Gastrocnemius medialis (tissue), 4 donors: ENCODE results near the gene JADE2.

ENCODE experiments used
- POLR2A ChIP-seq, 2 donors: fragments of 450-650 bp; IDR thresholded peaks; one replicate each; pipeline ENCODE4 v1.6.1; 2017; ENCODE audit warnings: antibody characterized with exemption in 2 of 2, mild to moderate bottlenecking in 2 of 2, moderate library complexity in 2 of 2
- TF ChIP-seq, protein P1 (sequence below), 5 experiments: fragments of 450-650 bp in 3 of 5; fragments of 200-600 bp in 2 of 5; sonication (generic) in 2 of 5; IDR thresholded peaks in 4 of 5; conservative IDR thresholded peaks in 1 of 5; 1 replicate in 4 of 5; 2 replicates in 1 of 5; pipeline ENCODE4 v1.5.1; 2016 to 2019; ENCODE audit warnings: antibody characterized with exemption in 5 of 5, mild to moderate bottlenecking in 3 of 5, moderate library complexity in 3 of 5

DNA sequence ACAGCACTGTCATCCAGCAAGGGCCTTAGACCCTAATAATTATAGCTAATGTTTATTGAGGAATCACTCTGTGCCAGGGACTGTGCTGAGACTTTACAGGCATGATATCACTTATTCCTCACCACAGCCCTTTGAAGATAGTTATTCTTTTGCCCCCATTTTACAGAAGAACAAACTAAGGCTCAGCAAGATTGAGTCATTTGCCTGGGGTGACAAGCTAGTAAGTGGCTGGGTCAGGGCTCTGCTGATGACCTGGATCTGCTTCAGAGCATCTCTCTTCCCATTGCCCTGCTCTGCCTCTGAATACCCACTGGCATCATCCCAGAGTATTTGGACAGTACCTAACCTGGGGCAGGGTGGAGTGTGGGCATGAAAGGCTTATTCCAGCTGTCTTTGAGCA lies 11.8 kb downstream of the JADE2 start:
- TF ChIP-seq, protein P1, sequence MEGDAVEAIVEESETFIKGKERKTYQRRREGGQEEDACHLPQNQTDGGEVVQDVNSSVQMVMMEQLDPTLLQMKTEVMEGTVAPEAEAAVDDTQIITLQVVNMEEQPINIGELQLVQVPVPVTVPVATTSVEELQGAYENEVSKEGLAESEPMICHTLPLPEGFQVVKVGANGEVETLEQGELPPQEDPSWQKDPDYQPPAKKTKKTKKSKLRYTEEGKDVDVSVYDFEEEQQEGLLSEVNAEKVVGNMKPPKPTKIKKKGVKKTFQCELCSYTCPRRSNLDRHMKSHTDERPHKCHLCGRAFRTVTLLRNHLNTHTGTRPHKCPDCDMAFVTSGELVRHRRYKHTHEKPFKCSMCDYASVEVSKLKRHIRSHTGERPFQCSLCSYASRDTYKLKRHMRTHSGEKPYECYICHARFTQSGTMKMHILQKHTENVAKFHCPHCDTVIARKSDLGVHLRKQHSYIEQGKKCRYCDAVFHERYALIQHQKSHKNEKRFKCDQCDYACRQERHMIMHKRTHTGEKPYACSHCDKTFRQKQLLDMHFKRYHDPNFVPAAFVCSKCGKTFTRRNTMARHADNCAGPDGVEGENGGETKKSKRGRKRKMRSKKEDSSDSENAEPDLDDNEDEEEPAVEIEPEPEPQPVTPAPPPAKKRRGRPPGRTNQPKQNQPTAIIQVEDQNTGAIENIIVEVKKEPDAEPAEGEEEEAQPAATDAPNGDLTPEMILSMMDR (IDR thresholded peaks at IDR 0.05 in 4 of 5, conservative IDR thresholded peaks at IDR 0.05 in 1 of 5) = no peak
- no peak for TF ChIP-seq POLR2A (IDR thresholded peaks at IDR 0.05)
